NCI-H1436 (cell line): ENCODE measurements around the gene SPPL2A.
"Not testable (repeated sequence)": the region's sequence is repeated elsewhere in the genome, so short reads cannot be mapped to it uniquely, and the experiment has no call there.

Source experiments
- DNase-seq: peaks from one replicate; lab custom pipeline; 2025; lab: John Stamatoyannopoulos, UW

The SPPL2A gene

DNA sequence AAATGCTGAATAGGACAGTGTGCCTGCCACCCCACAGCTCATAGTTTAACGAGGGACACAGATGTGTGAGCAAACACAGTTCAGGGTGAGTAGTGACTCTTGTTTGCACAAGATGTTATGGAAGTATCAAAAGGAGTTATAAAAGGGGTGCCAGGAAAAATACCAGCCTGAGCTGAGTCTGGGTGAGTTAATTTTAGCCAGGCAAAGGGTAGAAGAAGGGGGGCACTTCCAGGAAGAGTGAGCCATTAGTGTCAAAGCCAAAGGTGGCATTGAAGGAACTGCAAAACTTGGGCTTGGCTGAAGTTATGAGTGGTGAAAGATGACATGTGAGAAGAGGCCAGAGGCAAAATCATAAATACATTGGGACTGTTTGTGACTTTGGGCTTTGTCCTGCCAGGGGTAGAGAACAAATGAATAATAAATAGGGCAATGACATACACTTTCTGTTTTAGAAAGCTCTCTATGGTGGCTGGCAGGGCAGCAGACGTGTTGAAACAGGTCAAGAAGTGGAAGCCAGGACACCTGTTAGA is 1.9 kb upstream of the SPPL2A start:
- DNase-seq, result no peak

- DNase-seq, result no peak
Measured at GRCh38 chr15:50764461-50765194, 878 bp downstream of the SPPL2A start.

DNA sequence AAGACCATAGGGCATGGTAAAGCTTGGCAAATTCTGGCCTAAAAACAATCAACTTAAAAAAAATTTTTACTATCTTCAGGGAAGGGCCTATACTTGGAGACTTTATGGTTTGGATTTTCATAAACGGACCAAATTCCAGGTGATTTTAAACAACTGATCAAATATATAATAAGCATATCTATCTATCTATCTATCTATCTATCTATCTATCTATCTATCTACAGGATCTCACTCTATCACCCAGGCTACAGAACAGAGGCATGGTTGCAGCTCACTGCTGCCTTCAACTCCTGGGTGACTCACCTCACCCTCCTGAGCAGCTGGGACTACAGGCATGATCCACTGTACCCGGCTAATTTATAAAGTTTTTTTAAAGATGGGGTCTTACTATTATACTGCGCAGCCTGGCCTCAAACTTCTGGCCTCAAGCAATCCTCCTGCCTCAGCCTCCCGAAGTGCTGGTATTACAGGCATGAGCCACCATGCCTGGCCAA is 6.7 kb downstream of the SPPL2A start:
- no peak for DNase-seq

GRCh38 chr15:50753463-50753862 is 12.0 kb downstream of the SPPL2A start:
- DNase-seq, result no peak

DNA sequence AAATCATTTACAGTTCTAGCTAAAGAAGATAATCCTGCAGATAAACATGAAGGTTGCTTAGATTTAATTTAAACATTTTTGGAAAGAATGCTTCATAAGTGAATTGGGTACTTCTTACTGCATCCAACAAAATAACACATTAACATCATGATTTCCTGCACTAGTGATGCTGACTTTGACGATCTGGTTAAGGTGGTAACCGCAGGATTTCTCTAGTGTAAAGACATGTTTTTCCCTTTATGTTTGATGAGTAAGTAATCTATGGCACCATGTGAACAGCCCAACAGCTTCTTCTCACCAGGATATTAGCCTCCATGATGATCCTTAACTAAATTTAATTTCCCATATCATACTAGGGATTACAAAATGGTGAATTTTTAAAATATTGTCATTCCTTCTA is 14.1 kb downstream of the SPPL2A start:
- no peak for DNase-seq

- no peak for DNase-seq
Measured at GRCh38 chr15:50750227-50750705, 15.2 kb downstream of the SPPL2A start.

GRCh38 chr15:50747523-50747922 is 18.0 kb downstream of the SPPL2A start:
- no peak for DNase-seq

GRCh38 chr15:50744601-50745000 is 20.9 kb downstream of the SPPL2A start:
- DNase-seq, result no peak

DNA sequence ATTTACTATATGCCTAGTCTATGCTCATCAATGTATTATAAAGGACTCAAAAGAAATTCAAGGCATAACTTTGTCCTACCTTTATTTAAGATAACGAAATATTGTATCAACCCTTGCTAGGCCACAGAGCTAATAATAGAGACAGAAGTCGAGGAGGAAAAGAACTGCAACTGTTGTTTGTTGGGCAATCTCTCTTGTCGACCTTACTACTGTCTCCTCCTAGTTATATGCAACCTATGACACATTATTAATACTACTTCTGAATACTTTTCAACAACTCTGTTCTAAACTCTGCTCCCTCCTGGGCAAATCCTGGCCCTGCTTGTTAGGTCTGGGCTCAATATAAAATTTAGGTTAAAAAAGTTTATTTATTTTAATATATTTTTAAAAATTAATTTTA is 24.6 kb downstream of the SPPL2A start:
- no peak for DNase-seq

DNA sequence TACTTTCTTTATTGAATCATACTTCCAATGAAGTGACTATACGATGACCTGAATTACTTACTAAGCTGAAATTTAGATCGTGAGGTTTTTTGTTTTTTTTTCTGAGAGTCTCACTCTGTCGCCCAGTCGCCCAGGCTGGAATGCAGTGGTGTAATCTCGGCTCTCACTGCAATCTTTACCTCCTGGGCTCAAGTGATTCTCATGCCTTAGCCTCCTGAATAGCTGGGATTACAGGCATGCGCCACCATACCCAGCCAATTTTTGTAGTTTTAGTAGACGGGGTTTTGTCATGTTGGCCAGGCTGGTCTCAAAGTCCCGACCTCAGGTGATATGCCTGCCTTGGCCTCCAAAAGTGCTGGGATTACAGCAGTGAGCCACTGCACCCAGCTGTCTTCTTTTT is 28.7 kb downstream of the SPPL2A start:
- DNase-seq, result no peak

GRCh38 chr15:50735156-50735555 is 30.4 kb downstream of the SPPL2A start:
- no peak for DNase-seq

DNA sequence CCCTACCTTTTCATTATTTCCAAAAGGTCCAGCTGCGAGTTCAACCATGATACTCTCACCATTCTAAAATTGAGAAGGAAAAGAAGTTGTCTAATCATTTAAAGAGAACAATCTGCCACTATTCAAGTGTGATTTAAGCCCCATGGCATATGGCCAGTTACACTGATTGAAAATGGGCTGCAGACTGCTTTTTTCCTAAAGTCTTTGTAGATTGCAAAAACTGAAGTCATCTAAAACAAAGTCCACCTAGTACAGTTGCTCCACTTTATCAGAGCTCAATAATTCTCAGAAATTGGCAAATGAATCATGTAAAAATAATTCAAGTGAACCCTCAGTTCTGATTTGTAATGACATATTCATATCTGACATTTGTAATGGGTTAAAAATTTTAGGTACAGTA is 39.2 kb downstream of the SPPL2A start:
- no peak for DNase-seq

- no peak for DNase-seq
Measured at GRCh38 chr15:50718700-50719125, 46.8 kb downstream of the SPPL2A start.

GRCh38 chr15:50712018-50712417 is 53.5 kb downstream of the SPPL2A start:
- DNase-seq, result no peak

- no peak for DNase-seq
Measured at GRCh38 chr15:50710585-50710984, 54.9 kb downstream of the SPPL2A start.

DNA sequence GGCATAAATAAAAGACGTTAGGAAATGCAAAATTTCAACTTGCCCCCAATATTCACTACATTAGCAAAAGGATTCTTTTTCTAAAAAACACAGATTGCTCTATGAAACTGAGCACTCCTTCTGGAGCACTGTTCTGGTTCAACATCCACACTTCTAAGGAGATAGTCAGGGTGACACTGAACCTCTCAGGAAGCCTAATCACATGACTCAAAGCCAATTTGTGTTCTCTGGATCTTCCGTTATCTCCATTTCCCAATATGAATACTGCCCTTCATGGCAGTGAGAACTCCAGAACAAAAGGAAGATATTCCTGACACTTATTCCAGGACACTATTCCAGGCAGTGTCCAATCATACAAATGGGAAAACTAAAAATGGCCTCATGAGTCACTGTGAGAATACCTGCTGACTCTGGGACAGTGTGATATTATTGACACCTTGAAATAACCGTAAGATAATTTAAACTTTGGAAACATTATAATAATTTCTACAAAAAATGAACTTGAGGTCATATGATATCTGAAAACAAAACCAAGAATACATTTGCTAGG is 57.6 kb downstream of the SPPL2A start:
- DNase-seq, result no peak

GRCh38 chr15:50702762-50703334 is 62.7 kb downstream of the SPPL2A start:
- DNase-seq, result no peak

DNA sequence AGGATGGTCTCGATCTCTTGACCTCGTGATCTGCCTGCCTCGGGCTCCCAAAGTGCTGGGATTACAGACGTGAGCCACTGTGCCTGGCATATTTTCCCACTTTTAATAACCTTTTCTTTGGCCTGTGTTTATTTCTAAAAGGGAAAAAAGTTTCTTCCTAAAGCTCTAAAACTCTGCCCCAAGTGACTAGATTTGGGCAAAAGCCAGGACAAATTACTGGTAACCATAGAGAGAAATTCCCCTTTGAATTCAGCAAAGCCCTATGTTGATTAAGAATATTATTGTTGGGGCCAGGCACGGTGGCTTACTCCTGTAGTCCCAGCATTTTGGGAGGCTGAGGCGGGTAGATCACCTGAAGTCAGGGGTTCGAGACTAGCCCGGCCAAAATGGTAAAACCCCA is 67.4 kb downstream of the SPPL2A start:
- no peak for DNase-seq

DNA sequence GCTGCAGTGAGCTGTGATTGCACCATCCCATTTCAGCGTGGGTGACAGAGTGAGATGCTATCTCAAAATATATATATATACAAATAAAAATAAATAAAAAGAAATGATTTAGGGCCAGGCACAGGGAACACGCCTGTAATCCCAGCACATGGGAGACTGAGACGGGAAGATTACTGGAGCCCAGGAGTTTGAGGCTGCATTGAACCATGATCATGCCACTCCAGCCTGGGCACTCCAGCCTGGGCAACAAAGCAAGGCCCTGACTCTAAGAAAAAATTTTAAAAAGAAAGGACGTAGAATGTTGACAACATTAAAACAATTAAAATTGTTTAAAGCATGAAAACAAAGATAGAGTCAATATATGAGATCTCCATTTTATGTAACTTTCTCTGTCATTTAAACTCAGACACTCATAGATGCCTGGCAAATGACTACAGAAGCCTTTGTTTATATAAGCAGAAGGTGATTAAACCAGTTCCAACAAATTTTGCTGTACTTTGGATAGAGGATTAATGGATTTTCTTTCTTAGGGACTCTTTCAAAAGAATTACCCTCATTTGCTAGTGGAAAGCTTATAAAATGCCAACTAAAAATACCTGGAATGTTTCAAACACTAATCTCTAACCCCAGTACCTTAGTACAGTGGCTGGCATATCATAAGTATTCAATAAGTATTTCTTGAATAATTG is 68.3 kb downstream of the SPPL2A start:
- DNase-seq, result no peak

DNA sequence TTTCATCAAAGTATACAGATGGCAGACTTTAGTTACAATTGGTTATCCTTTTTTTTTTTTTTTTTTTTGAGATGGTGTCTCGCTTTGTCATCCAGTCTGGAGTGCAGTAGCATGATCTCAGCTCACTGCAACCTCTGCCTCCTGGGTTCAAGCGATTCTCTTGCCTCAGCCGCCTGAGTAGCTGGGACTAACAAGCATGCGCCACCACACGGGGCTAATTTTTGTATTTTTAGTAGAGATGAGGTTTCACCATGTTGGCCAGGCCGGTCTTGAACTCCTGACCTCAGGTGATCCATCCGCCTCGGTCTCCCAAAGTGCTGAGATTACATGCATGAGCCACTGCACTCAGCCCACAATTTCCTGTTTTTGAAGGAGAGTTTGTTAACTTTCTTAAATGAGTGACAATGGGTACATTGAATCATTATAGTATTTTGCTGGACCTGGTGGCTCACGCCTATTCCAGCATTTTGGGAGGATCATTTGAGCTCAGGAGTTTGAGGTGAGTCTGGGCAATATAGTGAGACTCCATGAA is 70.8 kb downstream of the SPPL2A start:
- not testable (repeated sequence) for DNase-seq

DNA sequence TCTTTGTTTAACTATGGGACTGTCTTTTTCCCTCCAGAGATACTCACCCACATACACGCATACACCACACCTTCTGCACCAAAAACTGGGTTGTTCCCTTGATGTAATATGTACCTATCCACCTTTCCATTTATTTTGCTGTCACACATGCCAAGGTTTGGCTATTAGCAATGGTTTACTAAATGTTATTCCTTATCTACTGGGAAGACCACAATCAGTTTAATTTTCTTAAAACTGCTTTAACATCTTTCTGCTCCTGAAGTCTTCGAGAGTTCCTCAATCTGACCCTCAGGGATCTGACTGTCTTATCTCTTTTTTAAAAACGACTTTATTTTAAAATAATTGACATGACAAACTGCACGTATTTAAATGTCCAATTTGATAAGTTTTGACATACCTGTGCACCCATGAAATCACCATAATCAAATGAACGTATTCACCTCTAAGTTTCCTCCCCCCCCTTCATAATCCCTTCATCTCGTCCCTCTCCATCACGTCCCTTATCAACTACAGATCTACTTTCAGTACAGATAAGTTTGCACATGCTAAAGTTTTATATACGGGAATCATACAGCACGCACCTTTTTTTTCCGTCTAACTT is 78.1 kb downstream of the SPPL2A start:
- DNase-seq, result no peak
